Measurements from ENCODE around the gene BMP10.

Gene BMP10

GRCh38 chr2:68913359-68913758 lies 42.2 kb upstream of the BMP10 start:
- H3K4me3 ChIP-seq: no peak overlapping the region
- DNase-seq (ENCODE audit: low spot score): no peak
- no peak for TF ChIP-seq CTCF (IDR thresholded peaks at IDR 0.05)
- no peak overlapping the region for H3K27ac ChIP-seq

GRCh38 chr2:68912732-68913131 lies 41.5 kb upstream of the BMP10 start:
- no peak overlapping the region for H3K27ac ChIP-seq
- no peak overlapping the region for H3K4me3 ChIP-seq
- no peak for TF ChIP-seq CTCF (IDR thresholded peaks at IDR 0.05)
- no peak for DNase-seq (ENCODE audit: low spot score)

GRCh38 chr2:68912111-68912510 lies 40.9 kb upstream of the BMP10 start:
- TF ChIP-seq CTCF (IDR thresholded peaks at IDR 0.05): no peak
- Histone ChIP-seq H3K4me3 (no peak overlapping the region), H3K27ac (no peak overlapping the region)
- DNase-seq (ENCODE audit: low spot score): no peak

DNA sequence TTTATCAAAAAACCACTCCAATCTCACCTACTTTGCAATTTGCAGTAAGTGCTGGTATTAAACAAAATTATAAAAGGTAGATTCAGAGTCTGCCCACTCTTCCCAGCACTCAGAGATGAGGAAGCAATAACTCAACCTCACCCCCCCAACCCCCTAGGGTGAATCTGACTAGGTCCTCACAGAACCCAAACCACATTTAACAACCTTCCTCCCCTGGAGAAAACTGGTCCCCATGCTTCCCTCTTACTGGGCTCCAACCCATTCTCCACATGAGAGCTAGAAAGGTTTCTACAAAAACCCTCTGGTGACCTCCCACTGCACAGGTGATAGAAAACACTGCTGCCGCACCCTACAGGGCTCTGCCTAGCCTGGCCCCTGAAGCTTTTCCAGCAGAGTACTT lies 40.5 kb upstream of the BMP10 start:
- no peak for TF ChIP-seq CTCF (IDR thresholded peaks at IDR 0.05)
- Histone ChIP-seq H3K27ac (no peak overlapping the region), H3K4me3 (no peak overlapping the region)
- no peak for DNase-seq (ENCODE audit: low spot score)

GRCh38 chr2:68911246-68911645 lies 40.0 kb upstream of the BMP10 start:
- Histone ChIP-seq H3K4me3 (no peak overlapping the region), H3K27ac (no peak overlapping the region)
- DNase-seq (ENCODE audit: low spot score): no peak
- no peak for TF ChIP-seq CTCF (IDR thresholded peaks at IDR 0.05)

DNA sequence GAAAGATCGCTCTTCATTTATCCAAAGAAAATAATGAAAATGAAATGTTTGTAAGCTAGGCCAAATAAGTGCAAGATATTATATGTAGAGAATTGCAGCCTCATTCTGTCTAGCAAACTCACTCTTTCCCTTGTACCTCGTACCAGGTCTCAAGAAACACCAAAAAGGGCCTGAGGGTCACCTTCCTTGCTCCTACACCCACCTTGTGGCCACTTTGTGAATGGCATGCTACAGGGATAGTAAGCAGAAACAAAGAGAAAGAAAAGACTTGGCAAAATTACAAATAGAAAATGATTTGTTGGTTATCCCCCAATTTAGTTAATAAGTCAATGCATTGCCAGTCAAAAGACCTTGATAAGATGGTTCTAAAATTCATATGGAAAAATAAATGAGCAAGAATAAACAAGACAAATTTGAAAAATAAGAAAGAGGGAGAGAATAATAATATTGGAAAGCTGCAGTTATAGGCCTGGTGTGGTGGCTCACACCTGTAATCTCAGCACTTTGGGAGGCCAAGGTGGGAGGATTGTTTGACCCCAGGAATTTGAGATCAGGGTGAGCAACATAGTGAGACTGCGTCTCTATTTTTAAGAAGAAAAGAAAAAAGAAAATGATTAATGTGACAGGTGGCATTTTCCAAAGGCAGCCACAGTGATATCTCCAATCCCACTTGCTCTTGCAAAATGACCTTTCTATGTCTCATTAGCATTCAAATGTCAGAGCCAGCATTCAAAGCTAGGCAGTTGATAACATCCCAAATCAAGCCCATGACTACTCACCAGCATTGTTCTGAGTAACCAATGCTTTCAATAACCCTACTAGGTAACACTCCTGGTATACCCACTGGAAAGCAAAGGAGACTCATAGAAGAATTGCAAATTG lies 38.8 kb upstream of the BMP10 start:
- no peak for DNase-seq (ENCODE audit: low spot score)
- peak; percentile 75 for TF ChIP-seq CTCF (IDR thresholded peaks at IDR 0.05)
- no peak overlapping the region for H3K4me3 ChIP-seq
- no peak overlapping the region for H3K27ac ChIP-seq

- no peak for TF ChIP-seq CTCF (IDR thresholded peaks at IDR 0.05)
- Histone ChIP-seq H3K4me3 (no peak overlapping the region), H3K27ac (peak overlapping the region in 1 of 2 donors; percentile 15)
- peak; percentile 80 for DNase-seq (ENCODE audit: low spot score)
Observed at GRCh38 chr2:68908392-68908970, 37.3 kb upstream of the BMP10 start.

All from coronary artery (tissue), 2 donors.